A673 (cell line): ENCODE data around the gene EXOC4.

Source experiments
- EZH2 ChIP-seq: fragments of 200-600 bp; sonication (generic); IDR thresholded peaks from 2 replicates; pipeline ENCODE4 v1.6.1; 2017; ENCODE audit warnings: borderline replicate concordance, low read depth, mild to moderate bottlenecking, mixed read lengths, antibody characterized with exemption, low read length; ENCODE audit not compliant: poor library complexity, severe bottlenecking
- TF ChIP-seq, protein P1 (sequence below): fragments of 300-800, 200-600 bp; sonication (generic); conservative IDR thresholded peaks from 2 replicates; pipeline ENCODE4 v1.5.1; 2017; ENCODE audit warnings: low read depth, mild to moderate bottlenecking, antibody characterized with exemption, low read length, moderate library complexity, mixed read lengths

DNA sequence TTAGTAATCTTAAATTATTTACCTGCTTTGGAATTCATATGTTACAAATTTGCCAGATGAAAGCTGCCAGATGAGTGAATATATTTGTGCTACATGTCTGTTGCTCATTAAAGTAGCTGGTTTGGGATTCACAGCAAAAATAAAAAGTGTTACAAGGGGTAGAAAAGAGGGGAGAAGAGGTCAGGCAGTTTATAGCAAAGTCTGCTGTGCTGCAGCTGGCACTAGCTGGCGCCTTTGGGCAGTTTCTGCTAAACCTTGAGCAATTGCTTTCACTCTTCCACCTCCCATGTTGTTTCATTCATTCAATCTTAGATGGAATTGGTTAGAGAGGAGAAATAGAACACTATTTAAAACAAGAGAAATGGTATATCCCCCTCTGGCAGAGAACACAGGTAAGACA lies 470.2 kb downstream of the EXOC4 start:
- TF ChIP-seq, protein P1, sequence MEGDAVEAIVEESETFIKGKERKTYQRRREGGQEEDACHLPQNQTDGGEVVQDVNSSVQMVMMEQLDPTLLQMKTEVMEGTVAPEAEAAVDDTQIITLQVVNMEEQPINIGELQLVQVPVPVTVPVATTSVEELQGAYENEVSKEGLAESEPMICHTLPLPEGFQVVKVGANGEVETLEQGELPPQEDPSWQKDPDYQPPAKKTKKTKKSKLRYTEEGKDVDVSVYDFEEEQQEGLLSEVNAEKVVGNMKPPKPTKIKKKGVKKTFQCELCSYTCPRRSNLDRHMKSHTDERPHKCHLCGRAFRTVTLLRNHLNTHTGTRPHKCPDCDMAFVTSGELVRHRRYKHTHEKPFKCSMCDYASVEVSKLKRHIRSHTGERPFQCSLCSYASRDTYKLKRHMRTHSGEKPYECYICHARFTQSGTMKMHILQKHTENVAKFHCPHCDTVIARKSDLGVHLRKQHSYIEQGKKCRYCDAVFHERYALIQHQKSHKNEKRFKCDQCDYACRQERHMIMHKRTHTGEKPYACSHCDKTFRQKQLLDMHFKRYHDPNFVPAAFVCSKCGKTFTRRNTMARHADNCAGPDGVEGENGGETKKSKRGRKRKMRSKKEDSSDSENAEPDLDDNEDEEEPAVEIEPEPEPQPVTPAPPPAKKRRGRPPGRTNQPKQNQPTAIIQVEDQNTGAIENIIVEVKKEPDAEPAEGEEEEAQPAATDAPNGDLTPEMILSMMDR = no peak
- TF ChIP-seq EZH2 = no peak
